ENCODE results near the gene SLC34A1.
A peak's percentile ranks its signal among the peaks of the same experiment; 100 is the strongest.

- TF ChIP-seq, protein P1, sequence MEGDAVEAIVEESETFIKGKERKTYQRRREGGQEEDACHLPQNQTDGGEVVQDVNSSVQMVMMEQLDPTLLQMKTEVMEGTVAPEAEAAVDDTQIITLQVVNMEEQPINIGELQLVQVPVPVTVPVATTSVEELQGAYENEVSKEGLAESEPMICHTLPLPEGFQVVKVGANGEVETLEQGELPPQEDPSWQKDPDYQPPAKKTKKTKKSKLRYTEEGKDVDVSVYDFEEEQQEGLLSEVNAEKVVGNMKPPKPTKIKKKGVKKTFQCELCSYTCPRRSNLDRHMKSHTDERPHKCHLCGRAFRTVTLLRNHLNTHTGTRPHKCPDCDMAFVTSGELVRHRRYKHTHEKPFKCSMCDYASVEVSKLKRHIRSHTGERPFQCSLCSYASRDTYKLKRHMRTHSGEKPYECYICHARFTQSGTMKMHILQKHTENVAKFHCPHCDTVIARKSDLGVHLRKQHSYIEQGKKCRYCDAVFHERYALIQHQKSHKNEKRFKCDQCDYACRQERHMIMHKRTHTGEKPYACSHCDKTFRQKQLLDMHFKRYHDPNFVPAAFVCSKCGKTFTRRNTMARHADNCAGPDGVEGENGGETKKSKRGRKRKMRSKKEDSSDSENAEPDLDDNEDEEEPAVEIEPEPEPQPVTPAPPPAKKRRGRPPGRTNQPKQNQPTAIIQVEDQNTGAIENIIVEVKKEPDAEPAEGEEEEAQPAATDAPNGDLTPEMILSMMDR (IDR thresholded peaks at IDR 0.05; ENCODE audit: borderline replicate concordance, extremely low read depth, low read length, poor library complexity, severe bottlenecking) = no peak
- peak; percentile 21 for TF ChIP-seq EZH2 (IDR thresholded peaks at IDR 0.05; ENCODE audit: borderline replicate concordance, low read depth, low read length, severe bottlenecking)
These were observed 19.0 kb downstream of the SLC34A1 start for GRCh38 chr5:177403102-177403791.

Data from DND-41 (cell line).